CD4-positive, CD25-positive, alpha-beta regulatory T cell (primary cell): ENCODE measurements around the gene PNPLA5. TPM values are rescaled to one million over a fixed set of nuclear protein-coding genes. Genes with fewer than 3 reads are reported as not detected.
"Not testable (repeated sequence)": the region's sequence is repeated elsewhere in the genome, so short reads cannot be mapped to it uniquely, and the experiment has no call there.

ENCODE experiments used
- ATAC-seq, 2 donors: fragments of 150-1000 bp; cut with Tn5 transposase; one replicate each; pipeline ENCODE4 v1.10.0; 2021; ENCODE audit warnings: low read depth in 2 of 2, moderate number of reproducible peaks in 2 of 2, moderate library complexity in 1 of 2
- DNase-seq, 3 donors: peaks; one replicate each; pipeline versions ENCODE4 v3.0.0 to v3.0.0-alpha.2; 2012 to 2022; ENCODE audit warnings: mixed read lengths in 1 of 3
- H3K27ac ChIP-seq: one replicate; pipeline ENCODE4 v1.7.0; 2013; ENCODE audit warnings: mild to moderate bottlenecking, low read length; ENCODE audit not compliant: insufficient read depth, poor library complexity, severe bottlenecking
- H3K27me3 ChIP-seq: one replicate; pipeline ENCODE4 v1.7.0; 2013; ENCODE audit warnings: low read length; ENCODE audit not compliant: control insufficient read depth, insufficient read depth
- H3K36me3 ChIP-seq: one replicate; pipeline ENCODE4 v1.7.0; 2013; ENCODE audit warnings: mild to moderate bottlenecking, low read length, moderate library complexity; ENCODE audit not compliant: control insufficient read depth, insufficient read depth
- H3K4me1 ChIP-seq: 2 replicates; pipeline ENCODE4 v1.7.0; 2013; ENCODE audit warnings: mild to moderate bottlenecking, low read length; ENCODE audit not compliant: insufficient read depth, control insufficient read depth, poor library complexity, severe bottlenecking
- H3K4me3 ChIP-seq: one replicate; pipeline ENCODE4 v1.7.0; 2013; ENCODE audit warnings: low read depth, mild to moderate bottlenecking, low read length, moderate library complexity
- H3K9me3 ChIP-seq, 2 experiments: 1 replicate in 1 of 2; 2 replicates in 1 of 2; pipeline ENCODE4 v1.7.0; 2013; ENCODE audit warnings: low read length in 2 of 2, mild to moderate bottlenecking in 1 of 2, moderate library complexity in 1 of 2; ENCODE audit not compliant: control insufficient read depth in 2 of 2
- H3K27ac Mint-ChIP-seq, 3 donors: one replicate each; pipeline ENCODE4 v1.8.0; 2020 to 2022; ENCODE audit warnings: mild to moderate bottlenecking in 3 of 3, mixed read lengths in 3 of 3, moderate library complexity in 2 of 3
- H3K27me3 Mint-ChIP-seq: one replicate; pipeline ENCODE4 v1.8.0; 2022; ENCODE audit warnings: mild to moderate bottlenecking, mixed read lengths
- H3K36me3 Mint-ChIP-seq: one replicate; pipeline ENCODE4 v1.8.0; 2020; ENCODE audit warnings: mixed read lengths
- H3K4me1 Mint-ChIP-seq, 4 donors: one replicate each; pipeline ENCODE4 v1.8.0; 2020 to 2022; ENCODE audit warnings: mixed read lengths in 4 of 4, mild to moderate bottlenecking in 1 of 4
- H3K4me3 Mint-ChIP-seq, 4 donors: one replicate each; pipeline ENCODE4 v1.8.0; 2020 to 2022; ENCODE audit warnings: mild to moderate bottlenecking in 4 of 4, mixed read lengths in 4 of 4, moderate library complexity in 3 of 4
- H3K9me3 Mint-ChIP-seq, 7 donors: one replicate each; pipeline ENCODE4 v1.8.0; 2020 to 2022; ENCODE audit warnings: mixed read lengths in 7 of 7, mild to moderate bottlenecking in 3 of 7, moderate library complexity in 2 of 7
- polyA plus RNA-seq, 4 donors: library from polyadenylated mRNA; unstranded; fragments of 300-500 nt; fragmentation: Illumina TruSeq; gene quantifications; one replicate each; pipeline ENCODE4 v1.2.3, GENCODE V29; 2021
- total RNA-seq: library from RNA; stranded (reverse); gene quantifications from one replicate; pipeline ENCODE4 v1.2.3, GENCODE V29; 2022

Gene PNPLA5
- total and polyA plus RNA-seq, 5 donors from 2014 or later = not detected

GRCh38 chr22:43878831-43879550 lies 12.8 kb downstream of the PNPLA5 start:
- Mint-ChIP-seq H3K27me3 (peaks cover 16% of the 10 kb centered on the region), H3K36me3 (no peaks in the 10 kb centered on the region), H3K4me3 (no peak overlapping the region), H3K9me3 (peaks cover 0 to 2% (median 0%) of the 10 kb centered on the region in 7 donors), H3K27ac (no peak overlapping the region), H3K4me1 (peaks cover 0 to 3% (median 0%) of the 10 kb centered on the region in 4 donors)
- Histone ChIP-seq H3K4me3 (no peak overlapping the region), H3K4me1 (no peaks in the 10 kb centered on the region), H3K36me3 (no peaks in the 10 kb centered on the region), H3K9me3 (no peaks in the 10 kb centered on the region), H3K27ac (no peak overlapping the region), H3K27me3 (no peaks in the 10 kb centered on the region)
- no peak for DNase-seq
- no peak for ATAC-seq

DNA sequence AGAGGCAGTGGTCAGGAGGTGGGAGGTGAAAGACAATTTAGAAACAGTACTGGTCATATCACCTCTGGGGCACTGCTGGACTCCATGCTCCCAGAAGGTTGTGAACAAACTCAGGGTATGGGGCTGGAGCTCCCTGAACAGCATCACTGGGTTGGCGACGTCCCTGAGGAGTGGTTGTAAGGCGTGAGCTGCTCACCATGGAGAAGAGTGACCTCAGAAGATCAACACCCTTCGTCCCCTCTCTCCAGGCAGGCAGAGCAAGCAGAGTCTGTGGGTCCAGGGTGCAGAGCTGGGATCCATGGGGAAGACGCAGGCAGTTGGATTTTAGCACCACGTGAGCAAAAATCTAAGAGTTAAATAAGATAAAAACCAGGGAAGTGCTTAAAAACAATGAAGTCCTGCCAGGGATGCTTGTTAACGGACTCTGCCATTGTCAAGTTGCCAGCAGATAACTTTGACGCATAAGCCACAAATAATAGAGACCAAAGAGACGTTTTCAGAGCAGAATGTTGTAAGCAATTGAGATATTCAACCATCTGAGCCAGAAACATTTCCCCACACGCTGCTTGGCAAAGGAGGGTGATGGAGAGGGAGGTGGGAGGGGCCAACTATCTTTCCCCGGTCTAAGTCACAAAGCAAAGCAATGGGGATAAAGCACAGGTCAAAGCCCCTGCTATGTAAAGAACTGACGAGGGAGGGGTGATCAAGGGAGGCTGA lies 13.6 kb downstream of the PNPLA5 start:
- no peaks in the 10 kb centered on the region for H3K27me3 ChIP-seq

GRCh38 chr22:43876866-43877509 lies 14.8 kb downstream of the PNPLA5 start:
- no peak overlapping the region for H3K27ac ChIP-seq
- no peak for ATAC-seq
- DNase-seq = no peak
- H3K27ac Mint-ChIP-seq = no peak overlapping the region
- no peaks in the 10 kb centered on the region for H3K36me3 ChIP-seq
- H3K27me3 ChIP-seq = no peaks in the 10 kb centered on the region
- H3K9me3 Mint-ChIP-seq = no peaks in the 10 kb centered on the region
- no peaks in the 10 kb centered on the region for H3K9me3 ChIP-seq
- H3K4me1 ChIP-seq = no peaks in the 10 kb centered on the region
- H3K4me1 Mint-ChIP-seq = no peaks in the 10 kb centered on the region
- no peak overlapping the region for H3K4me3 ChIP-seq
- peaks cover 21% of the 10 kb centered on the region for H3K27me3 Mint-ChIP-seq
- no peaks in the 10 kb centered on the region for H3K36me3 Mint-ChIP-seq
- H3K4me3 Mint-ChIP-seq = no peak overlapping the region

More for the DNA sequence above, 13.6 kb downstream of the PNPLA5 start:
- H3K27me3 Mint-ChIP-seq = peaks cover 21% of the 10 kb centered on the region
- Histone ChIP-seq H3K4me3 (no peak overlapping the region), H3K9me3 (no peaks in the 10 kb centered on the region), H3K4me1 (no peaks in the 10 kb centered on the region), H3K27ac (no peak overlapping the region), H3K36me3 (no peaks in the 10 kb centered on the region)
- peaks cover 0 to 3% (median 0%) of the 10 kb centered on the region in 4 donors for H3K4me1 Mint-ChIP-seq
- no peak overlapping the region for H3K4me3 Mint-ChIP-seq
- no peaks in the 10 kb centered on the region for H3K36me3 Mint-ChIP-seq
- DNase-seq (no peak), ATAC-seq (no peak)
- peaks cover 0 to 2% (median 0%) of the 10 kb centered on the region in 7 donors for H3K9me3 Mint-ChIP-seq
- no peak overlapping the region for H3K27ac Mint-ChIP-seq

- H3K27me3 ChIP-seq = peaks cover 5% of the 10 kb centered on the region
- H3K9me3 Mint-ChIP-seq = peaks cover 0 to 11% (median 4%) of the 10 kb centered on the region in 7 donors
Observed at GRCh38 chr22:43869799-43870198, 22.0 kb downstream of the PNPLA5 start.

GRCh38 chr22:43869001-43869400 lies 22.8 kb downstream of the PNPLA5 start:
- H3K4me3 Mint-ChIP-seq, H3K36me3 Mint-ChIP-seq, H3K4me3 ChIP-seq, H3K27me3 ChIP-seq, H3K27ac ChIP-seq, H3K4me1 Mint-ChIP-seq, H3K27ac Mint-ChIP-seq, H3K36me3 ChIP-seq, DNase-seq, H3K4me1 ChIP-seq, H3K9me3 ChIP-seq, ATAC-seq: not testable (repeated sequence)
- H3K9me3 Mint-ChIP-seq = peaks cover 0 to 11% (median 4%) of the 10 kb centered on the region in 7 donors
- peaks cover 41% of the 10 kb centered on the region for H3K27me3 Mint-ChIP-seq

More at GRCh38 chr22:43869799-43870198, 22.0 kb downstream of the PNPLA5 start:
- Histone ChIP-seq H3K36me3 (no peaks in the 10 kb centered on the region), H3K4me1 (no peaks in the 10 kb centered on the region), H3K9me3 (no peaks in the 10 kb centered on the region), H3K27ac (no peak overlapping the region), H3K4me3 (no peak overlapping the region)
- no peaks in the 10 kb centered on the region for H3K36me3 Mint-ChIP-seq
- no peak overlapping the region for H3K27ac Mint-ChIP-seq
- DNase-seq = no peak
- no peak overlapping the region for H3K4me3 Mint-ChIP-seq
- peaks cover 37% of the 10 kb centered on the region for H3K27me3 Mint-ChIP-seq
- no peak for ATAC-seq
- H3K4me1 Mint-ChIP-seq = no peaks in the 10 kb centered on the region

GRCh38 chr22:43867839-43868635 lies 23.8 kb downstream of the PNPLA5 start:
- Mint-ChIP-seq H3K9me3 (peaks cover 0 to 11% (median 4%) of the 10 kb centered on the region in 7 donors), H3K27me3 (peaks cover 42% of the 10 kb centered on the region), H3K27ac (no peak overlapping the region), H3K36me3 (no peaks in the 10 kb centered on the region), H3K4me3 (no peak overlapping the region), H3K4me1 (no peaks in the 10 kb centered on the region)
- no peaks in the 10 kb centered on the region for H3K4me1 ChIP-seq
- H3K27ac ChIP-seq = no peak overlapping the region
- DNase-seq (no peak), ATAC-seq (no peak)
- no peak overlapping the region for H3K4me3 ChIP-seq
- H3K27me3 ChIP-seq = peaks cover 12% of the 10 kb centered on the region
- no peaks in the 10 kb centered on the region for H3K9me3 ChIP-seq
- no peaks in the 10 kb centered on the region for H3K36me3 ChIP-seq

DNA sequence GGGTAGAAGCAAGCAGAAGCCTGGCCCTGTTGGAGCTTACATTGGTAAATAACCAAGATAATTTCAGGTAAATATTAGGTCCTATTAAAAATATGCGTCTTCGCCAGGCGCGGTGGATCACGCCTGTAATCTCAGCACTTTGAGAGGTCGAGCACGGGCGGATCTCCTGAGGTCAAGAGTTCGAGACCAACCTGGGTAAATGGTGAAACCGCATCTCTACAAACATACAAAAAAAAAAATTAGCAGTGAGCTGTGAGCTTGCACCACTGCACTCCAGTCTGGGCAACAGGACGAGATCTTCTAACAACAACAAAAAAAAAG lies 29.0 kb downstream of the PNPLA5 start:
- DNase-seq = no peak
- H3K4me3 Mint-ChIP-seq = peak overlapping the region in 2 of 4 donors; percentile 48 to 62
- no peak overlapping the region for H3K27ac Mint-ChIP-seq
- H3K27me3 Mint-ChIP-seq = peaks cover 56% of the 10 kb centered on the region
- ATAC-seq = no peak
- Histone ChIP-seq H3K36me3 (no peaks in the 10 kb centered on the region), H3K4me3 (no peak overlapping the region), H3K9me3 (no peaks in the 10 kb centered on the region), H3K27ac (no peak overlapping the region), H3K4me1 (no peaks in the 10 kb centered on the region), H3K27me3 (peaks cover 20% of the 10 kb centered on the region)
- peaks cover 0 to 5% (median 0%) of the 10 kb centered on the region in 7 donors for H3K9me3 Mint-ChIP-seq
- H3K4me1 Mint-ChIP-seq = peaks cover 0 to 4% (median 0%) of the 10 kb centered on the region in 4 donors
- no peaks in the 10 kb centered on the region for H3K36me3 Mint-ChIP-seq
